ENCODE measurements around the gene RPL3.

Gene RPL3

DNA sequence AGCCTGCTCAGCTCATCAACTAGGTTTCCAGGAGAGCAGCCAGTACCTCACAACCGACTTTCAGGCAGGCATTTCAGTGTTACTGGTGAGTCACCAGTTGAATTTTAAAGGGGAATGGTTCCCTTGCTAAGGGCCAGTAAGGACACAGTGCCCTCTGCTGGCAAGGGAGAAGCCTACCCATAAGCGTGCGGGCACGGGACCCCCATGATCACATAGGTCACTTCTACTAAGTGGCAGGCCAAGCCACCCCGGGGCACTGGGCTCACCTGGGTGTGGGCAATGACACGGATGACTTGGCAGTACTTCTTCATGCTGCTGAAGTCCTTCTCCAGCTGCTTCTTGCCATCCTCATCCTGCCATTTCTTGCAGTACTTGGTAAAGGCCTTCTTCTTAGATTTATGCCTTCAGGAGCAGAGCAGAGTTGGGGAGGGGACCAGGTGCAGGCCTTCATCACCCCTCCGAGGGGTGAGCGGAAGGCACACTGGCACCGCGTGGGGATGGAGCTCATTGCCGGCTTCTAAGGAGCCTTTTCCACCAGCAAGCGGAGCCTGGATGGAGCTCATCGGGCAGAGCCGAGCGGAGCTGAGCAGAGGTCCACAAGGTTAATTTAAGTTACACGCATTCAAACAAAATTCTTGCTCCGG, 2.9 kb downstream of the RPL3 start:
- peak; percentile 71 for DNase-seq

- no peak for DNase-seq
Observed at GRCh38 chr22:39315389-39315788, 4.0 kb downstream of the RPL3 start.

DNA sequence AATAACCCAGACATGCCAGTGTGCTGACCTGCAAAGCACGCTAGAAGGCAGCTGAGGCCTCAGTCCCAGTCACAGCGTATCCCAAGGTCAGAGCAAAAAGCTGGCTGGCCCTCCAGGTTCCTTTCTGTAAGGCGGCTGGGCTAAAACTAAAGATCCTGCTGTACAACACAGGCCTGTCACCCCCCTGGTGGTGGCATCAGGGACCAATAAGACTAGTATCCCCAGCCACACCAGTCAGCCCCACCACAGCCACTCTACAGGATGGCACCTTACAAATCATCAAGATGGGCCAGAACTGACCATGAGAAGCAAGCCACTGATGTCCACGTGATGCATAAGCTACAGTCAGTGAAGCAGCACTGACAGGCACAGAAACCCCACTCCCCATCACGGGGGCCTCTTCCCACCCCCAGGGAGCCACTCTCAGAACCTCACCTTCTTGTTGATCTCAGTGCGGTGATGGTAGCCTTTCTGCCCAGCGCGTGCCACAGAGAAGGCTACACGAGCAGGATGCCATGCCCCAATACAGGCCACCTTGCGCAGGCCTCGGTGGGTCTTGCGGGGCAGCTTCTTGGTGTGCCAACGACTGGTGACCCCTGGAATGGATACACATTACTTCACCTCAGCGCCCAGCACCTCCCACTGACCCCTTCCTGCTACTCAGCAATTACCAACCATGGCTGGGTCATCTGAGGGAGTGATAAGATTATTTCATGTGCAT, 5.0 kb downstream of the RPL3 start:
- DNase-seq = no peak

- DNase-seq = no peak
Observed at GRCh38 chr22:39313258-39314001, 6.0 kb downstream of the RPL3 start.

GRCh38 chr22:39312410-39312809, 7.0 kb downstream of the RPL3 start:
- no peak for DNase-seq

GRCh38 chr22:39311592-39312400, 7.6 kb downstream of the RPL3 start:
- DNase-seq = no peak

DNA sequence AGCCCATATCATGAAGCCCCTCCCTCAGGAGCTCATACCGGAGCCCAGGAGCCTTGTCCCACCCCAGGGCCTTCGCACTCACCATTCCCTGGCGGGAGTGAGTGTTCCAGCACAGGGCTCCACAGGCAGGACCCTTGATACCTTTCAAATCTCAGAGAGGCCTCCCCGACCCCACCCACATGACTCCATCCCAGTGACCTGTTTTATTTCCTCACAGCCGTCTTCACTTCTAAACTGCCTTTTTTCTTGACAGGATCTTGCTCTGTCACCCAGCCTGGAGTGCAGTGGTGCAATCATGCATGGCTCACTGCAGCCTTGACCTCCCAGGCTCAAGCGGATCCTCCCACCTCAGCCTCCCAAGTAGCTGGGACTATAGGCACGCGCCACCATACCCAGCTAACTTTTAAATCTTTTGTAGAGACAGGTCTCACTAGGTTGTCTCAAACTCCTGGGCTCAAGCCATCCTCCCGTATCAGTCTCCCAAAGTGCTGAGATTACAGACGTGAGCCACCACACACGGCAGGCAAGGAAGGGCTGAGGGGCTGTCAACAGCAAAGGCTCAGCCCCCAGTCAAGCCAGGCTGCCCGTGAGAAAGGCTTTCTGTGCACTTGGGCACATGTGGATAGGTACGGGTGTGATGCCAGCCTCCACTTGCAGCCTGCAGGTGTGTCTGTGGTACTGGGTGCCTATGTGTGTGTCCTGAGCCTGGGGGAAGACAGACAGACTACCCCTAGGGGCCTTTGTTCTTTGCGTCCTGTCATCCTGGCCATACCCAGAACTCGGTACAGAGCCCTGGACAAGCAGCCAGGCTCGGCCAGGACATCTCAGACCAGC, 9.3 kb downstream of the RPL3 start:
- DNase-seq = no peak

DNA sequence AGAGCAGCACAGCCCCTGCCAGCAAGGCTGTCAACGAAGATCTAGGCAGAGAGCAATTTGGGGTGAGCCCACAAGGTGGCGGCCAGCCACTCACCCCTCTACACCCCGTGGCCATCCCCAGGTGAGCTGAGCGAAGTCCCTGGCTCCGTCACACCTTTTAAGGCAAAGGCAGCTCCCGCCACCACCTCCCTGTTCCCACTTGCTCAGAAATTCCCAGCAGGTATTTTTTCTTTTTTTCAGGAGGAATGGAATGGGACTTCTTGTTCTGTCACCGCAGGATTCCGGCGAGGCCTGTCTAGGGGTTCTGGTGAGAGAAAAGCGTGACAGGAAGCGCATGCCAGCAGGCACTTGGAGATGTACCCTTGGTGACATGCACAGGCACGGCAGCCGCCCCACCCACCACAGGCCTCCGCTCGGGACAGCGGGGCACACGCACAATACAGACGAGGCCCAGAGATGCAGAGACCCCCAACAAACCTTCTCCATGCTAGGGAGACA, 10.0 kb downstream of the RPL3 start:
- DNase-seq = no peak

GRCh38 chr22:39308614-39309363, 10.6 kb downstream of the RPL3 start:
- peak; percentile 80 for DNase-seq

GRCh38 chr22:39306456-39307361, 12.7 kb downstream of the RPL3 start:
- no peak for DNase-seq

DNA sequence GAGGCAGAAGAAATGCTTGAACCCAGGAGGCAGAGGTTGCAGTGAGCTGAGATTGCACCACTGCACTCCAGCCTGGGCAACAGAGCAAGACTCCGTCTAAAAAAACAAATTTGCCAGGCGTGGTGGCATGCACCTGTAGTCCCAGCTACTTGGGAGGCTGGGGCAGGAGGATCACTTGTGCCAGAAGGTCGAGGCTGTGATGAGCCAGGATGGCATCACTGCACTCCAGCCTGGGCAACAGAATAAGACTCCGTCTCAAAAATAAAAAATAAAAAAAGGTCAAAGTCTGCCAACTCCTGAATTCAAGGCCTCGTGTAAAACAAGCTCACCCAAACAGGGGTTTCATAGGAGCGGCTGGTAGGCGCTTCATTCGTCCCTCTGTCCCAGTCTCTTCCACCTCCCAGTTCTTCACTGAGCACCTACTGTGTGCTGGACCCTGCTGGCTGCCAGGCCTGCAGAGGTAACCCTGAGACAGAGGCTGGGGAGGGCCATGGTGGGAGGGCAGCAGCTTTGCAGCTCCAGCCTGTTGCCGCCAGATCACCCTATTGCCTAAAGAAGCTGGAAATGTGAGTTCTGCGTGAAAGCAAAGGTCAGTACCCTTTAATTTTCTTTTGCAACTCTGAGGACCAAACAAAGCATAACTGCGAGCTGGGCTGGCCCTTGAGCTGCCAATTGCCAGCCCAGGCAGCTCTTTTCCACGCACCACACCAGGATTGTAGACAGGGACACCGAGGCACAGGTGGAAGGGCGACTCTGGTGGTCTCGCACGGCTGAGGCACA, 15.3 kb downstream of the RPL3 start:
- DNase-seq = no peak

- no peak for DNase-seq
Observed at GRCh38 chr22:39303358-39303757, 16.1 kb downstream of the RPL3 start.

DNA sequence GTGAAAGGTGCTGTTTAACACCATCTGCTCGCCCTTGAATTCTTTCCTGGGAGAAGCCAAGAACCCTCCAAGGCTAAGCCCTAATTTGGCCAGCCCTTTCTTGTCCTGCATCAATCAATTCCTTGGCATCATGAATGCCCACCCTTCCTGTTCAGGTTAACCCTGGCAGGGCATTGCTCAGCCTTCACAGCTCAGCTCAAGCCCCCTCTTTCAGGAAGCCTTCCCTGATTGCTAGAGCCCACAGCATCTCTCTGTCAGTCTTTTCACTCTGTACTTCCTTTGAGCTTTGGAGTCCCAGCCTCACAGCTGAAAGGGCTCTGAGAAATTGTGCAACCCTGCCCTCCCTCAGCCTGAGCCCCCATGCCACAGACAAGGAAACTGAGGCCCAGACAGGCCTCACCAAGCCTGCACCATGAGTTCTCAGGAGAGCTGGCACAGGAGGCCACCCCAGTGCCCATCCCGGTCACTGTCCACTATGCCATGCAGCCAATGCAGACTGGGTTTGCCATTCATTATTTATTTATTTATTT, 16.9 kb downstream of the RPL3 start:
- no peak for DNase-seq

DNA sequence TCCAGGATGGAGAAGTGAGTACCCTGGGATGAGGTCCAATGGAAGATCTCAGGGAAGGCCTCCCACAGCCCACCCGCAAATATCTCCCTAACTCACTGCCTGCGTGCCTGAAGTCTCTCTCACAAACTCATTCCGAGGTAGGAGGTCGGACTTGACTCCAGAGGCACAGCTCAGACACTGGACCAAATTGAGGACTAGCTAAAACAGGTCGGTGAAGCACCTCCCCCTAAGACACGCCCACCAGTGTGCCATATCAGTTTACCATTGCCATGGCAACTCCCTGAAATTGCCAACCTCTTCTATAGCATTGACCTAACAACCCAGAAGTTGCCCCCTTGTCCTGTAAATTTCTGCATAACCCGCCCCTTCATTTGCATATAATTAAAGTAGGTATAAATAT, 17.5 kb downstream of the RPL3 start:
- DNase-seq = no peak

DNA sequence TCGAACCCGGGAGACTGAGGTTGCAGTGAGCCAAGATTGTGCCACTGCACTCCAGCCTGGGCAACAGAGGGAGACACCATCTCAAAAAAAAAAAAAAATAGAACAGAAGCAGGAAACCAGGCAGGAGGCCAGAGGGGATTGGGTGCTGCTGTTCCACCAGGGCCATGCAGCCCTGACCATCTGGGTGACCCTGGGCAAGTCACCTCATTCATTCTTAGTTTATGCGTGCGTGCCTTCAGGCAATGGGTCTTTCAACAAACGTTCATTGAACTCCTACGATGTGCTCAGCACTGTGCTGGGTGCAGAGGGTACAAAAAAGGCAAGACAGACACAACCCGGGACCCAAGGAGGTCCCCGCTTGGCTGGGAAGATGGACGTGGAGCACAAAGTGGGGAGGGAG, 18.3 kb downstream of the RPL3 start:
- no peak for DNase-seq

DNA sequence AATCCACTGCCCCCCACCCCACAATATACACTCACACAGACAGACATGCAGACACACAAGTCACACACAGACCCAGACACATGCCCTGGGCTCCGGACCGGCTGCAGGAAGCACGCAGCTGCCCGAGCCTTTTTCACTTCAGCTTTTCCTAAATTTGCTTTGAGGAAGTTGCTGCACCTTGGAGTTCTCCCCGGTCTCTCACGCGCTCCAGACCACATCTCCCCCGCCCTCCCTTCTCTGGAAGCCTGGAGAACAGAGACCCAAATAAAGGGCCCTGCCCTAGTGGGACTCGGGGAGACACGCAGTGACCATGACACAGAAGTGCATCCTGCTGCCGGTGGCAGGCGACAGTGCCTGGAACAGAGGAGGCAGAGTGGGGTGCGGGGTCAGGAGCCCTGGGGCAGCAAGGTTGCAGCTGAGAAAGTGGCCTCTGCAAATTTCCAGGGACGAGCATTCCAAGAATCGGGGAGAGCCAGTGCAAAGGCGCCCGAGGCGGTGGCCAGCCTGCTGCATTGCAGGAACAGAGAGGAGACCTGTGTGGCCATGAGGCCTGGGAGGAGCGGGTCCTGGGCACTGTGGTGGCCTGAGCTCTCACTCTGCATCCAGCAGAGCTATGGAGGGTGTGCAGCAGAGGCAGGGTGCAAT, 19.1 kb downstream of the RPL3 start:
- no peak for DNase-seq

DNA sequence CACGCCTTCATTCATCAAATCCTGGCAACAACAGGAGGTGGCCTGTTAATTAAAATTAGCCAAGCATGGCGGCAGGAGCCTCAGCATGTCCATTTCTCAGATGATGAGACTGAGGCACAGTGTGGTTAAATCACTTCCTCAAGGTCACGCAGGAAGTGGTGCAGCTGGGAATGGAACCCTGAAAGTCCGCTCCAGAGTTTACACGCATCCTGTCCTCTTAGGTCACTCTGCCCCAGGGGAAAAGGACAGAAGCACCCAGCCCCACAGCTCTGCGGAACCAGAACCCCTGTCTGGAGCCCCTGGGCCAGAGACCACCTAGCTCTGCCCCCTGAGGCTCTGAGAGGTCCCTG, 19.6 kb downstream of the RPL3 start:
- DNase-seq = no peak

- no peak for DNase-seq
Observed at GRCh38 chr22:39298241-39298987, 21.0 kb downstream of the RPL3 start.
